ENCODE data around the gene SLC12A6.
A peak's percentile ranks its signal among the peaks of the same experiment; 100 is the strongest.

Gene SLC12A6

GRCh38 chr15:34342737-34343575 is 5.4 kb upstream of the SLC12A6 start, which contains the start of the genes NOP10 and NUTM1 (continued):
- TF ChIP-seq KLF1 (tag by site-specific recombination; IDR thresholded peaks at IDR 0.05) (0 out of 2 replicates have a peak, but pooled peaks have one; percentile 38), ZNF585B (tag by site-specific recombination; IDR thresholded peaks at IDR 0.05) (no peak), ZNF561 (tag by site-specific recombination; IDR thresholded peaks at IDR 0.05; ENCODE audit: borderline replicate concordance) (no peak), ZNF404 (tag by site-specific recombination; IDR thresholded peaks at IDR 0.05) (no peak), ZNF121 (tag by site-specific recombination; IDR thresholded peaks at IDR 0.05) (no peak), HOXC10 (CRISPR knock-in tag; IDR thresholded peaks at IDR 0.05) (no peak), REST (tag by site-specific recombination; IDR thresholded peaks at IDR 0.05) (0 out of 2 replicates have a peak, but pooled peaks have one; percentile 27), ZNF18 (tag by site-specific recombination; IDR thresholded peaks at IDR 0.05) (peak; percentile 27; the same call in 1 of the 2 replicates), ZNF658 (tag by site-specific recombination; IDR thresholded peaks at IDR 0.05) (no peak), ZNF239 (tag by site-specific recombination; IDR thresholded peaks at IDR 0.05) (no peak), REPIN1 (tag by site-specific recombination; IDR thresholded peaks at IDR 0.05; ENCODE audit: low read depth) (no peak), ZNF354C (tag by site-specific recombination; IDR thresholded peaks at IDR 0.05; ENCODE audit: borderline replicate concordance, low read depth) (no peak), ZNF624 (tag by site-specific recombination; IDR thresholded peaks at IDR 0.05) (no peak), ZNF660 (tag by site-specific recombination; IDR thresholded peaks at IDR 0.05) (no peak; the same call in 1 of the 2 replicates), ZNF548 (tag by site-specific recombination; IDR thresholded peaks at IDR 0.05) (no peak), ZNF184 (tag by site-specific recombination; IDR thresholded peaks at IDR 0.05) (0 out of 2 replicates have a peak, but pooled peaks have one; percentile 42), ZNF223 (tag by site-specific recombination; IDR thresholded peaks at IDR 0.05) (no peak), ZBTB17 (tag by site-specific recombination; IDR thresholded peaks at IDR 0.05) (peak; percentile 85), ZNF157 (tag by site-specific recombination; IDR thresholded peaks at IDR 0.05) (no peak), HIC1 (tag by site-specific recombination; IDR thresholded peaks at IDR 0.05) (no peak), FEZF1 (tag by site-specific recombination; IDR thresholded peaks at IDR 0.05) (no peak), ZNF24 (tag by site-specific recombination; IDR thresholded peaks at IDR 0.05) (peak; percentile 55; the same call in 1 of the 2 replicates)
- TF ChIP-seq, protein P1, sequence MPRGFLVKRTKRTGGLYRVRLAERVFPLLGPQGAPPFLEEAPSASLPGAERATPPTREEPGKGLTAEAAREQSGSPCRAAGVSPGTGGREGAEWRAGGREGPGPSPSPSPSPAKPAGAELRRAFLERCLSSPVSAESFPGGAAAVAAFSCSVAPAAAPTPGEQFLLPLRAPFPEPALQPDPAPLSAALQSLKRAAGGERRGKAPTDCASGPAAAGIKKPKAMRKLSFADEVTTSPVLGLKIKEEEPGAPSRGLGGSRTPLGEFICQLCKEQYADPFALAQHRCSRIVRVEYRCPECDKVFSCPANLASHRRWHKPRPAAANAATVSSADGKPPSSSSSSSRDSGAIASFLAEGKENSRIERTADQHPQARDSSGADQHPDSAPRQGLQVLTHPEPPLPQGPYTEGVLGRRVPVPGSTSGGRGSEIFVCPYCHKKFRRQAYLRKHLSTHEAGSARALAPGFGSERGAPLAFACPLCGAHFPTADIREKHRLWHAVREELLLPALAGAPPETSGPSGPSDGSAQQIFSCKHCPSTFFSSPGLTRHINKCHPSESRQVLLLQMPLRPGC (tag by site-specific recombination; IDR thresholded peaks at IDR 0.05), result peak; percentile 13; the same call in 1 of the 2 replicates
- TF ChIP-seq, protein P2, sequence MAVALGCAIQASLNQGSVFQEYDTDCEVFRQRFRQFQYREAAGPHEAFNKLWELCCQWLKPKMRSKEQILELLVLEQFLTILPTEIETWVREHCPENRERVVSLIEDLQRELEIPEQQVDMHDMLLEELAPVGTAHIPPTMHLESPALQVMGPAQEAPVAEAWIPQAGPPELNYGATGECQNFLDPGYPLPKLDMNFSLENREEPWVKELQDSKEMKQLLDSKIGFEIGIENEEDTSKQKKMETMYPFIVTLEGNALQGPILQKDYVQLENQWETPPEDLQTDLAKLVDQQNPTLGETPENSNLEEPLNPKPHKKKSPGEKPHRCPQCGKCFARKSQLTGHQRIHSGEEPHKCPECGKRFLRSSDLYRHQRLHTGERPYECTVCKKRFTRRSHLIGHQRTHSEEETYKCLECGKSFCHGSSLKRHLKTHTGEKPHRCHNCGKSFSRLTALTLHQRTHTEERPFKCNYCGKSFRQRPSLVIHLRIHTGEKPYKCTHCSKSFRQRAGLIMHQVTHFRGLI (tag by site-specific recombination; IDR thresholded peaks at IDR 0.05), result peak; percentile 62; the same call in 1 of the 2 replicates
- TF ChIP-seq, protein P3, sequence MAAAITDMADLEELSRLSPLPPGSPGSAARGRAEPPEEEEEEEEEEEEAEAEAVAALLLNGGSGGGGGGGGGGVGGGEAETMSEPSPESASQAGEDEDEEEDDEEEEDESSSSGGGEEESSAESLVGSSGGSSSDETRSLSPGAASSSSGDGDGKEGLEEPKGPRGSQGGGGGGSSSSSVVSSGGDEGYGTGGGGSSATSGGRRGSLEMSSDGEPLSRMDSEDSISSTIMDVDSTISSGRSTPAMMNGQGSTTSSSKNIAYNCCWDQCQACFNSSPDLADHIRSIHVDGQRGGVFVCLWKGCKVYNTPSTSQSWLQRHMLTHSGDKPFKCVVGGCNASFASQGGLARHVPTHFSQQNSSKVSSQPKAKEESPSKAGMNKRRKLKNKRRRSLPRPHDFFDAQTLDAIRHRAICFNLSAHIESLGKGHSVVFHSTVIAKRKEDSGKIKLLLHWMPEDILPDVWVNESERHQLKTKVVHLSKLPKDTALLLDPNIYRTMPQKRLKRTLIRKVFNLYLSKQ (tag by site-specific recombination; IDR thresholded peaks at IDR 0.05; ENCODE audit: borderline replicate concordance), result no peak
